ENCODE data around the gene CD82.

GRCh38 chr11:44548032-44548695 is 17.3 kb upstream of the CD82 start:
- no peak for TF ChIP-seq CTCF (optimal IDR thresholded peaks at IDR 0.05 in 1 of 3, IDR thresholded peaks at IDR 0.05 in 1 of 3, conservative IDR thresholded peaks at IDR 0.05 in 1 of 3; ENCODE audit: extremely low read depth in 1 of 3, insufficient read depth in 2 of 3, low read length in 3 of 3)
- TF ChIP-seq EZH2 (IDR thresholded peaks at IDR 0.05; ENCODE audit: low read length), result no peak
